PC-3 (cell line): ENCODE data around the gene PDIA4. TPM values are rescaled to one million over a fixed set of nuclear protein-coding genes. Genes with fewer than 3 reads are reported as not detected.
A peak's percentile ranks its signal among the peaks of the same experiment; 100 is the strongest.

ENCODE experiments used
- ATAC-seq: fragments of 200-7000 bp; cut with Tn5 transposase; 2 replicates; pipeline ENCODE4 v1.9.1; 2020; ENCODE audit warnings: mild to moderate bottlenecking, moderate library complexity
- BruUV-seq: library from RNA; stranded (reverse); fragments of 400-500 nt; replicated peaks from 2 replicates; lab custom pipeline; 2021; lab: Mats Ljungman, UMichigan
- CTCF ChIA-PET: fragments of 300-600 bp; sonication (Branson Sonifier 250); formaldehyde crosslinking; loops from one replicate; lab custom pipeline; 2022; ENCODE audit warnings: antibody characterized with exemption; lab: Charles Lee
- POLR2A ChIA-PET: fragments of 300-600 bp; sonication (Branson Sonifier 250); formaldehyde crosslinking; loops from one replicate; lab custom pipeline; 2022; ENCODE audit warnings: antibody characterized with exemption; ENCODE audit not compliant: unreplicated experiment; lab: Charles Lee
- DNase-seq: peaks from one replicate; pipeline ENCODE4 v3.0.0-alpha.2; 2015
- H2AFZ ChIP-seq: fragments of 300-600 bp; sonication (generic); 2 replicates; pipeline ENCODE4 v1.6.0; 2016; ENCODE audit warnings: antibody characterized with exemption, low read length
- H3F3A ChIP-seq: fragments of 300-600 bp; sonication (generic); one replicate; pipeline ENCODE4 v1.6.0; 2017; ENCODE audit warnings: antibody characterized with exemption, low read length, control low read depth, mild to moderate bottlenecking; ENCODE audit not compliant: unreplicated experiment
- H3K27ac ChIP-seq: fragments of 300-600 bp; sonication (generic); 2 replicates; pipeline ENCODE4 v1.5.1; 2016; ENCODE audit warnings: mild to moderate bottlenecking, low read length
- H3K27me3 ChIP-seq: fragments of 300-600 bp; sonication (generic); 2 replicates; pipeline ENCODE4 v1.6.1; 2016; ENCODE audit warnings: low read length, mixed read lengths
- H3K36me3 ChIP-seq: fragments of 300-600 bp; sonication (generic); 2 replicates; pipeline ENCODE4 v1.6.1; 2016; ENCODE audit warnings: low read depth, mixed run types, low read length, mixed read lengths
- H3K4me1 ChIP-seq: fragments of 300-600 bp; sonication (generic); 2 replicates; pipeline ENCODE4 v1.5.1; 2016; ENCODE audit warnings: low read length; ENCODE audit not compliant: insufficient read depth
- H3K4me2 ChIP-seq: fragments of 300-600 bp; sonication (generic); 2 replicates; pipeline ENCODE4 v1.6.0; 2016; ENCODE audit warnings: low read length
- H3K4me3 ChIP-seq: fragments of 300-600 bp; sonication (generic); 2 replicates; pipeline ENCODE4 v1.5.1; 2016; ENCODE audit warnings: mild to moderate bottlenecking, low read length, mixed read lengths
- H3K79me2 ChIP-seq: fragments of 300-600 bp; sonication (generic); 2 replicates; pipeline ENCODE4 v1.6.1; 2017; ENCODE audit warnings: low read length, mixed read lengths
- H3K9ac ChIP-seq: fragments of 300-600 bp; sonication (generic); 2 replicates; pipeline ENCODE4 v1.6.0; 2016; ENCODE audit warnings: mild to moderate bottlenecking, low read length
- H3K9me2 ChIP-seq: fragments of 300-600 bp; sonication (generic); replicated peaks from 2 replicates; pipeline ENCODE4 v1.6.1; 2016; ENCODE audit warnings: mixed run types, low read length, mixed read lengths
- H3K9me3 ChIP-seq: fragments of 300-600 bp; sonication (generic); 2 replicates; pipeline ENCODE4 v1.6.1; 2016; ENCODE audit warnings: low read length, mixed read lengths
- H4K20me1 ChIP-seq: fragments of 300-600 bp; sonication (generic); 2 replicates; pipeline ENCODE4 v1.6.1; 2016; ENCODE audit warnings: low read length, mixed read lengths
- EZH2 ChIP-seq: fragments of 300-600 bp; sonication (generic); IDR thresholded peaks from one replicate; pipeline ENCODE4 v1.6.1; 2017; ENCODE audit warnings: antibody characterized with exemption, mild to moderate bottlenecking, low read length; ENCODE audit not compliant: unreplicated experiment
- EZH2phosphoT487 ChIP-seq: fragments of 300-600 bp; sonication (generic); IDR thresholded peaks from 2 replicates; pipeline ENCODE4 v1.6.1; 2018; ENCODE audit warnings: mild to moderate bottlenecking, antibody characterized with exemption, low read length, borderline replicate concordance
- intact Hi-C: fragments of 100-400 bp; cut with micrococcal nuclease; formaldehyde crosslinking; loops from 2 replicates; pipeline ENCODE4 v1.9.0; 2023
- total RNA-seq: library from RNA; depleted of rRNA; stranded (reverse); fragments of >200 nt; gene quantifications from 2 replicates; pipeline ENCODE4 v1.2.3, GENCODE V29; 2014
- TF ChIP-seq, protein P1 (sequence below): fragments of 300-600 bp; sonication (generic); conservative IDR thresholded peaks from 2 replicates; pipeline ENCODE4 v1.5.1; 2017; ENCODE audit warnings: antibody characterized with exemption, low read depth, mild to moderate bottlenecking, low read length

The PDIA4 gene
- total RNA-seq, 1 experiment from 2014 or later: 249 TPM

GRCh38 chr7:148987010-148987750 lies 41.1 kb downstream of the PDIA4 start:
- peak overlapping the region; percentile 51 for H3K9ac ChIP-seq
- H3K9me3 ChIP-seq: no peaks in the 10 kb centered on the region
- H3K36me3 ChIP-seq: no peaks in the 10 kb centered on the region
- no peaks in the 10 kb centered on the region for H3K79me2 ChIP-seq
- peak overlapping the region; percentile 85 for H3K4me2 ChIP-seq
- H2AFZ ChIP-seq: peak overlapping the region; percentile 98
- peak overlapping the region; percentile 81 for H3K4me3 ChIP-seq
- intact Hi-C loops: loop anchor here (1.0 to 5.0 kb wide), 3 partner anchors 41 to 103 kb away; partner anchors contain the start of genes EZH2 and PDIA4
- peaks cover 24% of the 10 kb centered on the region for H3K4me1 ChIP-seq
- CTCF ChIA-PET: interaction anchor here (1.3 kb wide), 1 partner anchor 79 kb away, joined by 5 read pairs; no protein-coding TSS in a partner anchor
- DNase-seq (peak; percentile 89), ATAC-seq (peak; percentile 85)
- TF ChIP-seq, protein P1, sequence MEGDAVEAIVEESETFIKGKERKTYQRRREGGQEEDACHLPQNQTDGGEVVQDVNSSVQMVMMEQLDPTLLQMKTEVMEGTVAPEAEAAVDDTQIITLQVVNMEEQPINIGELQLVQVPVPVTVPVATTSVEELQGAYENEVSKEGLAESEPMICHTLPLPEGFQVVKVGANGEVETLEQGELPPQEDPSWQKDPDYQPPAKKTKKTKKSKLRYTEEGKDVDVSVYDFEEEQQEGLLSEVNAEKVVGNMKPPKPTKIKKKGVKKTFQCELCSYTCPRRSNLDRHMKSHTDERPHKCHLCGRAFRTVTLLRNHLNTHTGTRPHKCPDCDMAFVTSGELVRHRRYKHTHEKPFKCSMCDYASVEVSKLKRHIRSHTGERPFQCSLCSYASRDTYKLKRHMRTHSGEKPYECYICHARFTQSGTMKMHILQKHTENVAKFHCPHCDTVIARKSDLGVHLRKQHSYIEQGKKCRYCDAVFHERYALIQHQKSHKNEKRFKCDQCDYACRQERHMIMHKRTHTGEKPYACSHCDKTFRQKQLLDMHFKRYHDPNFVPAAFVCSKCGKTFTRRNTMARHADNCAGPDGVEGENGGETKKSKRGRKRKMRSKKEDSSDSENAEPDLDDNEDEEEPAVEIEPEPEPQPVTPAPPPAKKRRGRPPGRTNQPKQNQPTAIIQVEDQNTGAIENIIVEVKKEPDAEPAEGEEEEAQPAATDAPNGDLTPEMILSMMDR: no peak
- no peak for TF ChIP-seq EZH2
- no peak for TF ChIP-seq EZH2phosphoT487
- H3K9me2 ChIP-seq: no peaks in the 10 kb centered on the region
- POLR2A ChIA-PET: no interaction called here
- no TSS peak for BruUV-seq
- H3F3A ChIP-seq: no peaks in the 10 kb centered on the region
- no peaks in the 10 kb centered on the region for H4K20me1 ChIP-seq
- H3K27ac ChIP-seq: peak overlapping the region; percentile 51
- no peaks in the 10 kb centered on the region for H3K27me3 ChIP-seq

DNA sequence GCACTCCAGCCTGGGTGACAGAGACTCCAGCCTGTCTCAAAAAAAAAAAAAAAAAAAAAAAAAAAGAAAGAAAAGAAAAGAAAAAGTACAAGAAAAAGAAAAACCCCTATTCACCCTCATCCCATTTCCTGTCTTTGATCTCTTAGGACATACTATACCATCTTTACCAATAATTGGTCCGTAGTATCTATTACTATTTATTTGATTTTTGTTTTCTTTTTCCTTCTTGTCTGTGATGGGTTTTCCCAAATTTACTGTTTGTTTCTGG lies 41.6 kb downstream of the PDIA4 start:
- Histone ChIP-seq H3K36me3 (no peaks in the 10 kb centered on the region), H3K79me2 (no peaks in the 10 kb centered on the region), H3K4me3 (peak overlapping the region; percentile 26; the same call in 1 of the 2 replicates), H3K4me2 (peak overlapping the region; percentile 85), H3F3A (no peaks in the 10 kb centered on the region), H3K27me3 (no peaks in the 10 kb centered on the region), H3K9me2 (no peaks in the 10 kb centered on the region), H3K9me3 (no peaks in the 10 kb centered on the region), H4K20me1 (no peaks in the 10 kb centered on the region), H3K9ac (no peak overlapping the region), H2AFZ (no peak overlapping the region), H3K4me1 (peaks cover 24% of the 10 kb centered on the region), H3K27ac (no peak overlapping the region)
- BruUV-seq: no TSS peak
- DNase-seq (no peak), ATAC-seq (no peak)
- intact Hi-C loops: loop anchor here (1.0 to 5.0 kb wide), 3 partner anchors 42 to 102 kb away; partner anchors contain the start of genes EZH2 and PDIA4
- CTCF ChIA-PET: no interaction called here
- POLR2A ChIA-PET: interaction anchor here (0.6 kb wide), 1 partner anchor 215 kb away, joined by 13 read pairs; no protein-coding TSS in a partner anchor
- TF ChIP-seq, protein P1: no peak
- TF ChIP-seq EZH2 (no peak), EZH2phosphoT487 (no peak)
